Muscle of back (tissue), 11 donors: Measurements from ENCODE around the gene STK11. TPM values are rescaled to one million over a fixed set of nuclear protein-coding genes. Genes with fewer than 3 reads are reported as not detected.
"Not testable (repeated sequence)": the region's sequence is repeated elsewhere in the genome, so short reads cannot be mapped to it uniquely, and the experiment has no call there.

Experiments used
- DNase-seq, 3 donors: peaks; one replicate each; pipeline versions ENCODE4 v3.0.0 to v3.0.0-alpha.2; 2013
- polyA plus RNA-seq, 10 donors: library from polyadenylated mRNA; unstranded; fragments of 120-200 nt; gene quantifications; one replicate each; pipeline ENCODE4 v1.2.1, GENCODE V29; 2013; ENCODE audit not compliant: insufficient read length in 10 of 10

Gene STK11
- polyA plus RNA-seq, 10 donors: 37.8 to 53.7 (median 47.7) TPM

GRCh38 chr19:1200614-1201013, 5.0 kb upstream of the STK11 start:
- not testable (repeated sequence) for DNase-seq

- peak in 1 of 3 donors; percentile 59 for DNase-seq
These were observed 729 bp downstream of the STK11 start for GRCh38 chr19:1206150-1206863.

- peak in 1 of 3 donors; percentile 57 for DNase-seq
These were observed 1.4 kb downstream of the STK11 start for GRCh38 chr19:1206864-1207450.

DNA sequence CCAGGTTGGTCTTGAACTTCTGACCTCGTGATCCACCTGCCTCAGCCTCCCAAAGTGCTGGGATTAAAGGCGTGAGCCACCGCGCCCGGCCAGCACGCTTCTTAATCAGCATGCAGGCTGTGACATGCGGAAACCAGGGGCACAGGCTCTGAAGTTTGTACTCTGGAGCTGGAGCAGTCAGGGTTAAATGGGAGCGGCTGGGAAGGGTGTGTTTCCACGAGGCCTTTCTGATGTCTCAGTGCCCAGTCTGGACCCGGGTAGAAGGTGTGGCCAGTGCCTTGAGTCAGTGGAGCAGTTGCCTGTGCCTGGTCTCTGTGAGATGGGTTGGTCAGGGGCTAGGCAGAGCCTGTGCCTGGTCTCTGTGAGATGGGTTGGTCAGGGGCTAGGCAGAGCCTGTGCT, 3.3 kb downstream of the STK11 start:
- DNase-seq: not testable (repeated sequence)

DNA sequence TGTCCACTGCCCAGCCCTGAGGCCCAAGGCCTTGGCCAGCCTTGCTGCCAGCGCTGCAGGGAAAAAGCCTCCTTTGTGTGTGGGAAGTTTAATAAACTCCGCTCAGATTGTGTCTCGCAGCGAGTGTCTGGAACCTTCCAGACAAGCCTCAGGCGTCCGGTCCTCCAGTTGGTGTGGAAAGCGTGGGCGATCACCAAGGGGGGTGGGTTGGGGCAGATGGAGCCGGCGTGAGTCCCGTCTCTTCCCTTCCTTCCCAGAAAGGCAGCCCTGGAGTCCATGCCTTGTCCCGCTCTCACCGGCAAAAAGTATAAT, 4.6 kb downstream of the STK11 start:
- no peak for DNase-seq

DNA sequence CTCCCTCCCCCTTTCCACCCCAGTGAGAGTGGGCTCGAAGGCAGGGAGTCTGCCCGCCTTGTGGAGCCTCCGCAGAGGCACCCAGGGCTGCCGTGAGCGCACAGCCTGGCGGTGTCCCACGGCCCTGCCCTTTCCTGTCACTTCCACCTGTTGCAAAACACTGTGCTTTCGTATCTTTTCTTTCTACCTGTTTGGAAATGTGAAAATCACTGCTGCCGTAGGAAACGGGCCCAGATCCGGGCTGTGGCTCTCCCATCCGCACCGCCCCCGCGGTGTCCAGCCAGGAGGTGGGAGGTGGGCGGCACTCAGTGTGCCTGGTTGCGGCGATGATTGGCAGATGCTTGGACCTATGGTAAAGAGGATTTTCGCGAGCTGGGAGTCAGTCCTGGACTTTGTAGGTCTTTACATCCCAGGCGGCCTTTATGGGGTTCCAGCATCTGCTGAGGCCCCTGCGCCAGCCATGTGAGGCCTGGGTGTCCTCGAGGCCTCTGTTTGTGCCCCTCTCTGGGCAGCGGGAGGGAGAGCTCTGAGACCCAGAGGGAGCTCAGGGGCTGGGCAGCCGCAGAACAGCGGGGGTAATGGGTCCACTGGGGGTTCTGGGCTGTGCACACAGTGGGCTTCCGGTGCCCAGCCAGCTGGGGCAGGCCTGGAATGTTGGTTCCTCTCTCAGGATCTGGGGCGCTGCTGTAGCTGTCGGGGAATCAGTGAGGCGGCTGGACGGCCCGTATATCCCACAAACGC, 6.1 kb downstream of the STK11 start:
- no peak for DNase-seq

DNA sequence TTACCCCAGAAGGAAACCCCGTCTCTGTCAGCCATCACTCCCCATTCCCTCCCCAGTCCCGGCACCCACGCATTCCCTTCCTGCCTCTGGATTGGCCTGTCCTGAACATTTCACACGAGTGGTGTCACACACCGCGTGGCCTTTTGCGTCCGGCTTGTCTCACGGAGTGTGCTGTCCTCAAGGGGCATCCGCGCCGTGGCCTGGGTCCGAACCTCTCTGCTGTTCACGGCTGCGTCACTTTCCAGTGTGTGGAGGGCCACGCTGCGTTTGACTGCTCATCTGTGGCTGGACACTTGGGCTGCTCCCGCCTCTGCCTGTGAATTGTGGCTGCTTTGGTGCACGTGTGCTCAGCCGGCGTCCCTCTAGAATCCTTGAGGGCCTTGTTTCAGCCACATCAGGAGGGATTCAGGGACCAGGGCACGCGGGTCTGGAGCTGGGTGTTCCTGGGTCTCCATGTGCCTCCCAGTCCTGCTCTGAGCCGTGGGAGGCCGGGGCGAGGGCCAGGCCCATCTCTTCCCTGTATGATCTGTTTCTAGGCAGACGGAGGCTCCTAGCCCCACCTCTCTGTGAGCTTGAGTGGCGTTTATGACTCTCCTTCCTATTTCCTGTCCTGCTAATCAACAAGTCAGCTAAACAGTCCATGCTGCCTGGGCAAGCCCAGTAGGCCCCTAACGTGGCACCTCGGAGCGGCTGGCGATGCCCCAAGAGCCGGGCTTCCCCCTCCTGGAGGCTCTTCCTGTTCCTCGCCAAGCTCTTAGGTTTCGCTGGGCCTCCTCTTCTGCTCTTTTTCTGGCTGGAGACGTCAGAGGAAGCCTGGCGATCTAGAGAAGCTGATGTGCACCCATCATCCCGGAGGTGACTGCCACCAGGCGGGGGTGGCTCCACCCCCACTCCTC, 8.1 kb downstream of the STK11 start:
- peak in 1 of 3 donors; percentile 75 for DNase-seq

DNA sequence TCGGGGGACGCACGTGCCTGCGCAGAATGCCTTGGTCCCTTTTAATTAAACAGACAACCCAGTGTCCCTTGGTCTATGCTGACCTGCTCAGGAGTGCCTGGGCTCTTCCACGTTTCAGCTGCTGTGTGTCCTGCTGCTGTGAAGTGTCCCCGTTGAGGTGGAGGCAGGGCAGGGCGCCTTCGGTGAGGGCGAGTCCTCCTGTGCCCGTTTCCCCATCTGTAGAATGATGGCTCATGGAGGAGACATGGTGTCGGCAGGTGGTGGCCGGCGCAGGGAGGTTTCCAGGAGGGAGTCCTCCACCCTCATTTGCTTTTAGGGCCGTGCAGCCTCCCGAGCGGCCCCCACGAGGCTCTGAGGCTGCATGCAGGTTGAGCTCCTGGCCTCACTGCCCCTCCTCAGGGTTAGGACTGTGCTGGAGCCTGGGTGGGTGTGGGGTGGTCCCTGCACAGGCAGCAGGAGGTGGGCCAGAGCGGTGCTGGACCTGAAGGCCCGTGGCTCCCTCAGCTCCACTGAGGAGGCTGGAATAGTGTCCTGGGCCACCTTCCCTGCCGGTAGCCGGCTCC, 8.8 kb downstream of the STK11 start:
- no peak for DNase-seq

DNA sequence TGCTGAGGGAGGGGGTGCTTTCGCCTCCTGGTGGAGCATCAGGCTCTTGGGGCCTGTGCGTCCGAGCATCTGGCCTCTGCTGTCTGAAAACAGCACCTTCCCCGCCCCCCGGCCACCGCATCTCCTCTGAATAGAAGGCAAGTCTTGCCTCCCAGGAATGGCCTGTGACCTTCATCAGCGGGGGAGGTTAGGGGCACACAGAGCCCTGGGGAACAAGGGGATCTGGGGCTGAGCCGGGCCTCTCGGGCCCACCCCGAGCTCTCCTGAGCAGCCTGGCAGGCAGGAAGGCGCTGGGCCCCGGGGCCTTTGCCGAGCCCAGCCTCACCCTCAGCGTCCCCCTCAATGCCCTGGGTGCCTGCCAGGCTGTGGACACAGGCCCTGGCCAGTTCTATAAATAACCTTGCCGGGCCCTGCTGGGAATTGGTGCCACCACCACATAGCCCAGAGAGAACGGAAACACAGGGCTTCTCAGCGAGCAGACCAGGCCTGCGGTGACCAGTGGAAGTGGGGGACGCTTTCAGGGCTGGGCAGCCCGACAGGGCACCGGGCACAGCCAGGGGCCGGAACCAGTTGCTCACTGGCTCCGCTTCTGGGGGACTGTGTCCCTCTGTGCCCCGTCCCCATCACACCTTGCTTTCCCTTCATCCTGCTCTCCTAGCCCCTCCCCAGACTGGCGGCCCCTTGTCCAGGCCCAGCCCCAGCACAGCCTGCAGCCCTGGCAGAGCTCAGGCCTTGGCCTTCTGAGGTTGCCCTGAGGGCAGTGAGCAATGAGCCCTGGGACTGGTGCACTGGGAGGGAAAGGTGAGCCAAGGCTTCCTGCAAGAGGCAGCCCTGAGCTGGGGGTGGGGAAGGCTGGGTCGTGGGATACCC, 9.5 kb downstream of the STK11 start:
- peak in 1 of 3 donors; percentile 7 for DNase-seq

- DNase-seq: no peak
These were observed 11.2 kb downstream of the STK11 start for GRCh38 chr19:1216756-1217155.

DNA sequence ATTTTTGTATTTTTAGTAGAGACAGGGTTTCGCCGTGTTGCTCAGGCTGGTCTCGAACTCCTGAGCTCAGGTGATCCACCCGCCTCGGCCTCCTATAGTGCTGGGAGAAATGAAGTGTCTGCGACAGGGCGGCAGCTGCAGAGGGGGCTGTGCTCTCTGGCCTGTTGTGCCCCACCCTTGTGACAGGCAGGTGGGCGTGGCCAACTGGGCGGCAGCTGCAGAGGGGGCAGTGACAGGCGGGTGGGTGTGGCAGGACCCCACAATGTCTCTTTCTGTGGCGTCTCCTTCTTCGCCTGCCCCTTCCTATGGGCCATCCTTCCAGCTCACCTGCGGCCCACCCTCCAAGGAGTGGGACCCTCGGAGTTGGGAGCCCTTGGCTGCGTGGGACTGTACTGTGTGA, 11.8 kb downstream of the STK11 start:
- DNase-seq: peak in 1 of 3 donors; percentile 62

DNA sequence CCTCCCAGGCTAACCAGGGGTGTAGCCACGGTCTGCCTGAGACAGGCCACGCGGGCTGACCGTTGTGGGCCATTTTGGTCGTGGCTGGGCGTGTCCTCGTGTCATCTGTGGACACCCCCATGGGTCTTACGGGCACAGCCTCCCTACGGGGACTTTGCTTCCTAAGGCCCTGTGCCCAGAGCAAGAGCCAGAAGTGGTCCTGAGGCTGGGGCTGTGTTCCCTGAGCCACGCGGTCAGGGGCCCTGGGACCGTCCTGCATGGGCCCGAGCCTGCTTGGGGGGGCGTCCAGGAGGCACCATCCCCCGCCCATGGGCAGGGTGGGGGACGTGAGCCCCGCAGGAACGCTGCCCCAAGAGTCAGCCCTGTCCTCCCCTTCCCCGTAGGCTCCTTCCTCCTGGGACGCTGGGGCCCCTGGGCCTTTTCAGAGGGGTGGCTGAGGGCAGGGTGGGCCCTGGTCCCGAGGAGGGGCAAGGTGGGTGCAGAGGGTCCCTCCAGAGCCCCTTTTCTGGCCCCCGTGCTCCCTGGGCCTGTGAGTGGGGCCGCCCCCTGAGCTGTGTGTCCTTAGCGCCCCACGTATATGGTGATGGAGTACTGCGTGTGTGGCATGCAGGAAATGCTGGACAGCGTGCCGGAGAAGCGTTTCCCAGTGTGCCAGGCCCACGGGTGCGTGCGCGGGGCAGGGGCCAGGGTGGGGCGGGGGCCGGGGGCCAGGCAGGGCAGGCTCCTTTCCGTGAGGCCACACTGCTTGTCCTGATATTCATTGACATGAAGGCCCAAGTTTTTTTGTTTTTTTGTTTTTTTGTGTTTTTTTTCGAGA, 13.4 kb downstream of the STK11 start:
- DNase-seq: no peak

GRCh38 chr19:1219786-1220476, 14.4 kb downstream of the STK11 start:
- no peak for DNase-seq

- no peak for DNase-seq
These were observed 14.9 kb downstream of the STK11 start for GRCh38 chr19:1220477-1220930.

DNA sequence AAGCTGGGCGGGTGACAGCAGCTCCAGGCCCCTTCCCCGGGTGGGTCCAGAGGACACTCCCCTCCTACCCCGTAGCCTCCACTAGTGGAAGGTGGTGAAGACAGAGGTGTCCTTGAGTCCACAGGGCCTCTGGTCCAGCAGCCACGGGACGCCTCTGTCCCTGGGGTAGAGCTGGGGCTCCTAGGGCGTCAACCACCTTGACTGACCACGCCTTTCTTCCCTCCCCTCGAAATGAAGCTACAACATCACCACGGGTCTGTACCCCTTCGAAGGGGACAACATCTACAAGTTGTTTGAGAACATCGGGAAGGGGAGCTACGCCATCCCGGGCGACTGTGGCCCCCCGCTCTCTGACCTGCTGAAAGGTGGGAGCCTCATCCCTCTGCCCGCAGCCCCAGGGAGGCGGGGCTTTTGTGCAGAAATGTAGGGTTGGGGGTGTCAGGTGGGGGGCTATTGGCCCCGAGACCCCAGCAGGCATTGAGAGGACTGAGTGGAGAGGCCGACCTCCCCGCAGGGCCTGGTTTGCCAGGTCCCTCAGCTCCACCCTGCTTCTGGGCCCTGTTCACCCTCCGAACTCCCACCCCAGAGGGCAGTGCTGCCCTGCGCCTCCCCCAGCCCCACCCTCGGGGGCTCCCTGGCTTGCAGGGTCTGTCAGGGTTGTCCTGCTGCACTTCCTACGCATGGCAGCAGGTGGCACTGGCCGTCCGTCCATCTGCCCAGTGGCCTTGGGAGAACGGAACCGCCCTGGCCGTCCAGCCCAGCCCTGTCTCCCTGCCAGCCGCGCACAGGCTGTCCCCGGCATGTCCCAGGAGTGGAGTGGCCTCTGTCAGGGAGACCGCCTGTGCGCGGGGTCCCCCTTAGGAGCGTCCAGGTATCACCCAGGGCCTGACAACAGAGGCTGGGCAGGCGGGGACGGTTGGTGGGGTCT, 15.7 kb downstream of the STK11 start:
- peak in 1 of 3 donors; percentile 78 for DNase-seq

- DNase-seq: no peak
These were observed 16.3 kb downstream of the STK11 start for GRCh38 chr19:1221904-1222255.

GRCh38 chr19:1222394-1222793, 16.8 kb downstream of the STK11 start:
- DNase-seq: no peak
